C4-2B (cell line): Measurements from ENCODE around the gene FAM240B.

ENCODE experiments used
- H3K27ac ChIP-seq: fragments of 450-650 bp; 2 replicates; pipeline ENCODE4 v1.5.1; 2017
- CTCF ChIP-seq: fragments of 450-650 bp; conservative IDR thresholded peaks from 2 replicates; pipeline ENCODE4 v1.5.1; 2017; ENCODE audit warnings: mild to moderate bottlenecking
- ZFX ChIP-seq: fragments of 450-650 bp; IDR thresholded peaks from 2 replicates; pipeline ENCODE4 v1.6.1; 2017

FAM240B gene

DNA sequence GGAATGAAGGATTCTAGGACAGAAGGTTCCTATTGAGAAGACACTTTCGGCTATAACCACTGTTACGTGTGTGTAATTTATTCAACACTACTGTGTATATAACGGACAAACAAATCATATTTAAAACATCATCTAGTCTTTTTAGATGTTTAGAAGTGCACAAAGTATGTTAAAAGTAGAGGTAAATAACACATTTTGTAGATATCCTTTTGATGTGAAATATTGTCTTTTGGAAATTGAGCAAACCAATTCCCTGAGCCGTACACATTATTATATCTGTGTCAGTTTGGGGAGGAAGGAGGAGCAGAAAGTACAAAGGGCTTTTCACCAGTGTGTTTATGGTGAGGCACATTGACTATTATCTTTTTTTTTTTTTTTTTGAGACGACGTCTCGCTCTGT lies 60.4 kb downstream of the FAM240B start:
- H3K27ac ChIP-seq = no peak overlapping the region
- TF ChIP-seq ZFX (no peak), CTCF (no peak)

- no peak overlapping the region for H3K27ac ChIP-seq
- TF ChIP-seq CTCF (no peak), ZFX (no peak)
Measured at GRCh38 chr9:38656896-38657295, 63.0 kb downstream of the FAM240B start.

- TF ChIP-seq ZFX = no peak
- no peak for TF ChIP-seq CTCF
Measured at GRCh38 chr9:38652486-38652885, 67.4 kb downstream of the FAM240B start.

GRCh38 chr9:38652044-38652443 lies 67.9 kb downstream of the FAM240B start:
- H3K27ac ChIP-seq = no peak overlapping the region
- TF ChIP-seq CTCF (no peak), ZFX (no peak)

More at GRCh38 chr9:38652486-38652885, 67.4 kb downstream of the FAM240B start:
- H3K27ac ChIP-seq = no peak overlapping the region

DNA sequence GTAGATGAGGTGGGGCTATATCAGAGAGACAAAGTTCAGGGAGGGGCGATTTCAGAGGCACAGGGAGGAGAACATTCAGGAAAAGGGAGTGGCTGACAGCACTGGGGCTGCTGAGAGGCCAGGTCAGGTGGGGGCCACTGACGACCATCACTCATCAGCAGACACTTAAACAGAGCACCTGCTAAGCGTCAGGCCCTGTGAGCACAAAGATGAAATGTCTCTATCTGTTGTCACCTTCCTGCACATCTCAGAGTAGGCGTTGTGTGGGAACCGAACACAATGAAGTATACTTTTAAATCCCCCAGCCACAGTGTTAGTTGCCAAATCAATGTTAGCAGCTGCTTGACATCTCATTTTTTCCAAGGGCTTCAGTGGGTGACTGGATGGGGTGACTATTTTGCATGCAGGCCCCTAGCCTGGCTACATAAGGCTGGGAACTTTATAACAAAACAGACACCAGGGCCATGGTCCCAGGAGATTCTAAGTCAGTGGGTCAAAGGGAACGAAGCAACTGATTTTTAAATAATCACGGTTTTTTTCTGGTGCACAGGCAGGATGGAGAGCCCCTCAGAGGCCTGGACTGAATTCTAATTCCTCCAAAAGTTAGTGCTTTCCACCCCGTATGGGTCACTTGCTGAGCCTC lies 68.4 kb downstream of the FAM240B start:
- TF ChIP-seq ZFX = no peak
- no peak for TF ChIP-seq CTCF
- no peak overlapping the region for H3K27ac ChIP-seq

DNA sequence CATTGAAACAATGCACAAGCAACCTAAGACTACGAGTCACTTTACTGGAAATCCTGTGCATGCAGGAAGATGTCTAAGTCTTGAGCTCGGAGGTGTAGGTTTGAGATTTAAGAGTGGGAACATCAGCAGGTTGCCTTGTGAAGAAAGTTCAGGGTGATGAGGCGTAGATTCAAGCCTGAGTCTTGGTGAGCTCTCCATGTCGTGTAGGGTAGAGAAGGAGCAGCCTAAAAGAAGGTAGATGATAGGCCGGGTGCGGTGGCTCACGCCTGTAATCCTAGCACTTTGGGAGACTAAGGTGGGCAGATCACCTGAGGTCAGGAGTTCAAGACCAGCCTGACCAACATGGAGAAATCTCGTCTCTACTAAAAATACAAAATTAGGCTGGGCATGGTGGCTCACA lies 69.4 kb downstream of the FAM240B start:
- no peak for TF ChIP-seq ZFX
- no peak for TF ChIP-seq CTCF
- H3K27ac ChIP-seq = no peak overlapping the region

GRCh38 chr9:38649731-38650363 lies 70.1 kb downstream of the FAM240B start:
- H3K27ac ChIP-seq = no peak overlapping the region
- TF ChIP-seq CTCF (no peak), ZFX (no peak)
